Measurements from ENCODE around the gene PUSL1.

Gene PUSL1

GRCh38 chr1:1340791-1341548 is 32.6 kb downstream of the PUSL1 start:
- DNase-seq: no peak

GRCh38 chr1:1341549-1342021 is 33.2 kb downstream of the PUSL1 start:
- DNase-seq: no peak

GRCh38 chr1:1342061-1342562 is 33.7 kb downstream of the PUSL1 start:
- no peak for DNase-seq

- no peak for DNase-seq
These were observed 34.3 kb downstream of the PUSL1 start for GRCh38 chr1:1342584-1343115.

- no peak for DNase-seq
These were observed 35.5 kb downstream of the PUSL1 start for GRCh38 chr1:1343811-1344421.

- DNase-seq: peak; percentile 63
These were observed 36.4 kb downstream of the PUSL1 start for GRCh38 chr1:1344655-1345361.

- DNase-seq: no peak
These were observed 37.0 kb downstream of the PUSL1 start for GRCh38 chr1:1345384-1345783.

GRCh38 chr1:1345860-1346500 is 37.6 kb downstream of the PUSL1 start:
- no peak for DNase-seq

- DNase-seq: no peak
These were observed 38.1 kb downstream of the PUSL1 start for GRCh38 chr1:1346501-1346890.

- no peak for DNase-seq
These were observed 38.7 kb downstream of the PUSL1 start for GRCh38 chr1:1347026-1347595.

- DNase-seq: no peak
These were observed 39.4 kb downstream of the PUSL1 start for GRCh38 chr1:1347663-1348419.

- no peak for DNase-seq
These were observed 40.2 kb downstream of the PUSL1 start for GRCh38 chr1:1348420-1349255.

GRCh38 chr1:1349256-1350012 is 41.0 kb downstream of the PUSL1 start, which contains the start of gene DVL1:
Gene DVL1 (minus strand): TSS chr1:1349418. CDS start chr1:1349065, 353 bp downstream.
- peak; percentile 74 for DNase-seq

- DNase-seq: no peak
These were observed 43.4 kb downstream of the PUSL1 start for GRCh38 chr1:1351511-1352427.

- DNase-seq: no peak
These were observed 44.5 kb downstream of the PUSL1 start for GRCh38 chr1:1352786-1353388.

- no peak for DNase-seq
These were observed 45.2 kb downstream of the PUSL1 start for GRCh38 chr1:1353389-1354151.

Measured in activated CD8-positive, alpha-beta memory T cell treated with anti-CD3 and anti-CD28 coated beads, Interleukin-2, amount 50 U/mL, for 4 hours (primary cell).